ENCODE measurements around the gene SNORC. TPM values are rescaled to one million over a fixed set of nuclear protein-coding genes. Genes with fewer than 3 reads are reported as not detected.

Gene SNORC
- total RNA-seq, 2 donors from 2014 or later: 1.8 TPM; not detected in 1

DNA sequence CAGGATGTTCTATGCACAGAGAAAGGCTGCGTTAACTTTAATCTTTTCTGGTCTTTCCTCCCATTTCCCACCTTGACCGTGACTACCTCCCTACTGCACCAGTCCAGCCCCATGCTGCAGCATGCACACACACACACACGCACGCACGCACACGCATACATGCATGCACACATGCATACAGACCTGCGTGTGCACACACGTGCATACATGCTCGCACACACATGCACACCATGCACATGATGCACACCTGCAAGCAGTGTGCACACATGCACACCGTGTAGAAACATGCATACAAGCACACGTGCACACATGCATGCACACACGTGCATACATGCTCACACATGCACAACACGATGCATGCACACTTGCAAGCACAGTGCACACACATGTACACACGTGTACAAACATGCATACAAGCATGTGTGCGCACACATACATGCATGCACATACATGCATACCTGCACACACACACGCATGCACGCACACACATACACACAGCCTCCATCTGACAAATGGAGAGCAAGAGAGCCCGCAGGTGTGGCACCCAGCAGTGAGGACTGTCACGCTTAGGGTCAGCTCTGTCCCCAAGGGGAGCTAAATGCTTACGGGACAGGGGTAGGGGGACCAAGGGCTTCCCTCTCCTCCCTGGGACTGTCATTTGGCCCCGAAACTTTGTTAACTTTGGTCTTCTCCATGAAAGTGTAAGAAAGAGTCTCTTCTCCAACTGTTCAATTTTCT, 18.2 kb downstream of the SNORC start:
- intact Hi-C loops (cut with DNase I): loop anchor here (10.0 kb wide), 1 partner anchor 147 kb away; the partner anchor contains the start of gene NEU2
- TF ChIP-seq POLR2A (IDR thresholded peaks at IDR 0.05): no peak
- TF ChIP-seq, protein P1, sequence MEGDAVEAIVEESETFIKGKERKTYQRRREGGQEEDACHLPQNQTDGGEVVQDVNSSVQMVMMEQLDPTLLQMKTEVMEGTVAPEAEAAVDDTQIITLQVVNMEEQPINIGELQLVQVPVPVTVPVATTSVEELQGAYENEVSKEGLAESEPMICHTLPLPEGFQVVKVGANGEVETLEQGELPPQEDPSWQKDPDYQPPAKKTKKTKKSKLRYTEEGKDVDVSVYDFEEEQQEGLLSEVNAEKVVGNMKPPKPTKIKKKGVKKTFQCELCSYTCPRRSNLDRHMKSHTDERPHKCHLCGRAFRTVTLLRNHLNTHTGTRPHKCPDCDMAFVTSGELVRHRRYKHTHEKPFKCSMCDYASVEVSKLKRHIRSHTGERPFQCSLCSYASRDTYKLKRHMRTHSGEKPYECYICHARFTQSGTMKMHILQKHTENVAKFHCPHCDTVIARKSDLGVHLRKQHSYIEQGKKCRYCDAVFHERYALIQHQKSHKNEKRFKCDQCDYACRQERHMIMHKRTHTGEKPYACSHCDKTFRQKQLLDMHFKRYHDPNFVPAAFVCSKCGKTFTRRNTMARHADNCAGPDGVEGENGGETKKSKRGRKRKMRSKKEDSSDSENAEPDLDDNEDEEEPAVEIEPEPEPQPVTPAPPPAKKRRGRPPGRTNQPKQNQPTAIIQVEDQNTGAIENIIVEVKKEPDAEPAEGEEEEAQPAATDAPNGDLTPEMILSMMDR (IDR thresholded peaks at IDR 0.05): no peak
- peak in 1 of 4 donors; percentile 2 for DNase-seq
- no peak for ATAC-seq
- no peak overlapping the region for H3K4me3 ChIP-seq
- H3K27me3 ChIP-seq: no peaks in the 10 kb centered on the region
- H3K36me3 ChIP-seq (replicated peaks in 1 of 2; ENCODE audit: insufficient read depth in 1 of 2, low read depth in 2 of 2): no peaks in the 10 kb centered on the region
- H3K9me3 ChIP-seq: no peaks in the 10 kb centered on the region
- no peak overlapping the region for H3K27ac ChIP-seq
- 80 to 86% methylated on average over 20 to 21 of the region's 21 CpGs for WGBS, 2 donors
- peaks cover 18% of the 10 kb centered on the region for H3K4me1 ChIP-seq

DNA sequence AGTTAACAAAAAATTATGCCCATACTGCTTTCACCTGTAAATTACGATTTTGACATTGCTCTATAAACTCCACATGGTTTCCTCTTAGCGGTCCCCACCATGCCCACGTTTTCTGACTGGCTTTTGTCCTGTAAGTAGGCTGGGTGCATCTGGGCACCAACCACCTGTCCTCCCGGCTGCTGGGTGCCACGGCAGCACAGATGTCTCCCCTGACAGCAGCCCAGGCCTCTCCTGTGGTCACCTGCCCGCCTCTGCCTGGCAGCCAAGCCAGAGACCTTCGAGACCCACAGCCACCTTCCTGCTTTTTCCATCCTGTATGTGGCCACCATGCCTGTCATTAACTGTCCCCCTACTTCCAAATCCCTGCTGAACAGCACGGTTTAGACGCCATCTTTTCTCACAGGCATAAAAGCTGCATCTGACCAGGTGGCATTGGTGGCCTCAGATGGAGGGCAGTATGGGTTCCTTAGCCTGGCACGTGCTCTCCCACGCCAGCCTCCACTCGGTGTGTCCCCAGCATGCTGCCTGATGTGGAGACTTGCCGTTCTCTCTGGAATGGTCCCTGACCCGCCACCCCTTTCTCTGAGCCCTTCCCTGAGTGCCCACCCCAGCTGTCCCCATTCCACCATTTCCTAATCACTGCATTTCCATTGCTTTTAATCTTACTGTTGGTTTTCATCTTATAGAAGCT, 18.9 kb downstream of the SNORC start:
- WGBS, 2 donors: 81 to 83% methylated on average over 14 of the region's 14 CpGs
- Histone ChIP-seq H3K4me3 (no peak overlapping the region), H3K27ac (no peak overlapping the region), H3K4me1 (peaks cover 18% of the 10 kb centered on the region), H3K27me3 (no peaks in the 10 kb centered on the region), H3K9me3 (no peaks in the 10 kb centered on the region), H3K36me3 (replicated peaks in 1 of 2; ENCODE audit: insufficient read depth in 1 of 2, low read depth in 2 of 2) (no peaks in the 10 kb centered on the region)
- intact Hi-C loops (cut with DNase I): loop anchor here (10.0 kb wide), 1 partner anchor 146 kb away; the partner anchor contains the start of gene NEU2
- ATAC-seq (no peak), DNase-seq (no peak)
- TF ChIP-seq POLR2A (IDR thresholded peaks at IDR 0.05): no peak
- TF ChIP-seq, protein P1 (IDR thresholded peaks at IDR 0.05): no peak

DNA sequence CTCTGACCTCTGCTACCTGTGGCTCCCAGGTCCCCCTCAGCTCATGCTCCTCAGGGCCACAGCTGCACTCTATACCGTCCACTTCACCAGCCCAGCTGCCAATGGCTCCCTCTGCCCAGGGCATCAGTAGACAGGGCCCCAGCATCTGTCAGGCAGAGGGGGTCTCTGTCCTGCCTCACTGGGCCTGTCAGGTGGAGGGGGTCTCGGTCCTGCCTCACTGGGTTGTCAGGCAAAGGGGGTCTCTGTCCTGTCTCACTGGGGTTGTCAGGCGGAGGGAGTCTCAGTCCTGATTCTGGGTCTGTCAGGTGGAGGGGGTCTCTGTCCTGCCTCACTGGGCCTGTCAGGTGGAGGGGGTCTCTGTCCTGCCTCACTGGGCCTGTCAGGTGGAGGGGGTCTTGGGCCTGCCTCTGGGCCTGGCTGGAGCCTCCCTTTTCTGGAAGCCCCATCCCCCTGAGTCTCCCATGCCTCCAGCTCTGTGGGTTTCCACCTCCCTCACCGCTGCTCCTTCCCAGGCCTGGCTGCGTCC, 19.9 kb downstream of the SNORC start:
- Histone ChIP-seq H3K4me1 (peaks cover 19% of the 10 kb centered on the region), H3K27me3 (no peaks in the 10 kb centered on the region), H3K4me3 (no peak overlapping the region), H3K9me3 (no peaks in the 10 kb centered on the region), H3K27ac (no peak overlapping the region), H3K36me3 (replicated peaks in 1 of 2; ENCODE audit: insufficient read depth in 1 of 2, low read depth in 2 of 2) (no peaks in the 10 kb centered on the region)
- DNase-seq (no peak), ATAC-seq (no peak)
- intact Hi-C loops (cut with DNase I): loop anchor here (10.0 kb wide), 1 partner anchor 145 kb away; the partner anchor contains the start of gene NEU2
- 87 to 92% methylated on average over 5 of the region's 5 CpGs for WGBS, 2 donors
- TF ChIP-seq POLR2A (IDR thresholded peaks at IDR 0.05): no peak
- TF ChIP-seq, protein P1 (IDR thresholded peaks at IDR 0.05): no peak

DNA sequence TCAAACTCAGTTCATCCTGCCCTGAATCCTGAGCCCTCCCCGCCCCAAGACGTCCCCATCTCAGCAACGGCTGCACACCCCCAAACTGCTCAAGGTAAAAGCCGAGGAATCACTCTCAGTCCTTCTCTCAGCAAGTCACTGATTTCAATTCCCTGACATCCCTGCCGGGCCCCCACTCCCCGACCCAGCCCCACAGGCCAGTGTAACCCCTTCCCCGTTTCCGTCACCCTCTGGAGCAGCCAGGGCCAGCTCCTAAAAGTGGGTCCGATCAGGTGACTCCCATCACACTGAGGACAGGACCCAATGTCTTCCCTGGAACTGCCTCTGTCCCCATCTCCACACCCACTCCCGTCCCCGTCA, 20.5 kb downstream of the SNORC start:
- Histone ChIP-seq H3K27ac (no peak overlapping the region), H3K36me3 (replicated peaks in 1 of 2; ENCODE audit: insufficient read depth in 1 of 2, low read depth in 2 of 2) (no peaks in the 10 kb centered on the region), H3K4me1 (peaks cover 25% of the 10 kb centered on the region), H3K27me3 (no peaks in the 10 kb centered on the region), H3K4me3 (no peak overlapping the region), H3K9me3 (no peaks in the 10 kb centered on the region)
- intact Hi-C loops (cut with DNase I): no loop called here
- WGBS, 2 donors: 86 to 90% methylated on average over 11 of the region's 11 CpGs
- TF ChIP-seq POLR2A (IDR thresholded peaks at IDR 0.05): no peak
- TF ChIP-seq, protein P1 (IDR thresholded peaks at IDR 0.05): no peak
- no peak for ATAC-seq
- DNase-seq: no peak

Measured in body of pancreas (tissue), 4 donors.